ENCODE measurements around the gene NLGN4X. TPM values are rescaled to one million over a fixed set of nuclear protein-coding genes. Genes with fewer than 3 reads are reported as not detected.

Gene NLGN4X
- total RNA-seq, 1 experiment from 2014 or later = 0.05 TPM

- Histone ChIP-seq H3K9me2 (ENCODE audit: insufficient read depth) (no peaks in the 10 kb centered on the region), H3K9ac (ENCODE audit: low read length) (no peak overlapping the region), H3K27me3 (ENCODE audit: insufficient read depth, low read length) (no peaks in the 10 kb centered on the region), H3K4me1 (ENCODE audit: control insufficient read depth in 1 of 2, insufficient read depth in 2 of 2, low read length in 2 of 2) (no peaks in the 10 kb centered on the region), H3K4me3 (replicated peaks in 1 of 2; ENCODE audit: low read depth in 1 of 2, low read length in 2 of 2) (no peak overlapping the region), H2AFZ (ENCODE audit: low read depth, low read length, poor library complexity, severe bottlenecking) (no peak overlapping the region), H3K36me3 (ENCODE audit: control insufficient read depth in 1 of 2, insufficient read depth in 2 of 2, low read length in 2 of 2) (no peaks in the 10 kb centered on the region), H4K20me1 (ENCODE audit: insufficient read depth) (no peaks in the 10 kb centered on the region), H3K27ac (ENCODE audit: low read depth, low read length) (no peak overlapping the region), H3K4me2 (ENCODE audit: low read length) (no peak overlapping the region), H3K79me2 (ENCODE audit: insufficient read depth, low read length) (no peaks in the 10 kb centered on the region), H3K9me3 (ENCODE audit: control insufficient read depth in 1 of 2, insufficient read depth in 1 of 2, low read depth in 1 of 2, low read length in 2 of 2) (no peaks in the 10 kb centered on the region)
- no peak for TF ChIP-seq JUND (IDR thresholded peaks at IDR 0.05)
- no peak for TF ChIP-seq ZFX (IDR thresholded peaks at IDR 0.05)
- no peak for TF ChIP-seq RAD21 (IDR thresholded peaks at IDR 0.05; ENCODE audit: low read depth)
- no peak for TF ChIP-seq POLR2A (IDR thresholded peaks at IDR 0.05; ENCODE audit: borderline replicate concordance, extremely low read depth, insufficient read depth, insufficient read length)
- TF ChIP-seq EZH2phosphoT487 (IDR thresholded peaks at IDR 0.05; ENCODE audit: borderline replicate concordance) = no peak
- no peak for TF ChIP-seq CTCF (IDR thresholded peaks at IDR 0.05 in 2 of 3, conservative IDR thresholded peaks at IDR 0.05 in 1 of 3; ENCODE audit: borderline replicate concordance in 1 of 3, insufficient read depth in 1 of 3, low read depth in 2 of 3, low read length in 2 of 3)
- ChIA-PET POLR2A (no interaction called here), CTCF (no interaction called here), RAD21 (ENCODE audit: low non-redundant PET in 1 of 2, low total read pairs in 2 of 2, uncharacterized antibody in 2 of 2, unreplicated experiment in 2 of 2) (no interaction called here)
- DNase-seq (ENCODE audit: low read depth, low spot score) (no peak), ATAC-seq (no peak)
- BruUV-seq (replicated peaks) = no TSS peak
- intact Hi-C loops (cut with micrococcal nuclease) = no loop called here
Observed at GRCh38 chrX:6175914-6176313, 52.8 kb downstream of the NLGN4X start.

GRCh38 chrX:6170424-6170823, 58.2 kb downstream of the NLGN4X start:
- Histone ChIP-seq H3K9me3 (ENCODE audit: control insufficient read depth in 1 of 2, insufficient read depth in 1 of 2, low read depth in 1 of 2, low read length in 2 of 2) (no peaks in the 10 kb centered on the region), H3K4me1 (ENCODE audit: control insufficient read depth in 1 of 2, insufficient read depth in 2 of 2, low read length in 2 of 2) (no peaks in the 10 kb centered on the region), H3K79me2 (ENCODE audit: insufficient read depth, low read length) (no peaks in the 10 kb centered on the region), H2AFZ (ENCODE audit: low read depth, low read length, poor library complexity, severe bottlenecking) (no peak overlapping the region), H3K4me2 (ENCODE audit: low read length) (no peak overlapping the region), H4K20me1 (ENCODE audit: insufficient read depth) (no peaks in the 10 kb centered on the region), H3K4me3 (replicated peaks in 1 of 2; ENCODE audit: low read depth in 1 of 2, low read length in 2 of 2) (no peak overlapping the region), H3K9ac (ENCODE audit: low read length) (no peak overlapping the region), H3K36me3 (ENCODE audit: control insufficient read depth in 1 of 2, insufficient read depth in 2 of 2, low read length in 2 of 2) (no peaks in the 10 kb centered on the region), H3K27me3 (ENCODE audit: insufficient read depth, low read length) (no peaks in the 10 kb centered on the region), H3K9me2 (ENCODE audit: insufficient read depth) (no peaks in the 10 kb centered on the region), H3K27ac (ENCODE audit: low read depth, low read length) (no peak overlapping the region)
- ChIA-PET RAD21 (ENCODE audit: low non-redundant PET in 1 of 2, low total read pairs in 2 of 2, uncharacterized antibody in 2 of 2, unreplicated experiment in 2 of 2) (no interaction called here), POLR2A (no interaction called here), CTCF (no interaction called here)
- TF ChIP-seq TCF7L2 (IDR thresholded peaks at IDR 0.05; ENCODE audit: borderline replicate concordance, extremely low read depth, insufficient read depth, insufficient read length) = no peak
- TF ChIP-seq CBX3 (IDR thresholded peaks at IDR 0.05; ENCODE audit: low read depth) = no peak
- no peak for TF ChIP-seq CEBPB (IDR thresholded peaks at IDR 0.05; ENCODE audit: low read depth)
- no peak for TF ChIP-seq POLR2AphosphoS5 (IDR thresholded peaks at IDR 0.05; ENCODE audit: low read depth, low read length)
- TF ChIP-seq EZH2phosphoT487 (IDR thresholded peaks at IDR 0.05; ENCODE audit: borderline replicate concordance) = no peak
- TF ChIP-seq SIN3A (IDR thresholded peaks at IDR 0.05; ENCODE audit: low read depth) = no peak
- no peak for TF ChIP-seq ATF3 (IDR thresholded peaks at IDR 0.05)
- no peak for TF ChIP-seq SP1 (IDR thresholded peaks at IDR 0.05; ENCODE audit: low read depth)
- no TSS peak for BruUV-seq (replicated peaks)
- intact Hi-C loops (cut with micrococcal nuclease) = no loop called here
- no peak for ATAC-seq
- DNase-seq (ENCODE audit: low read depth, low spot score) = no peak

Data from HCT116 (cell line).